Measurements from ENCODE around the gene MRPL43. TPM values are rescaled to one million over a fixed set of nuclear protein-coding genes. Genes with fewer than 3 reads are reported as not detected.

MRPL43 gene
- total and polyA plus RNA-seq, 9 donors, result 61.0 to 94.4 (median 68.0) TPM

DNA sequence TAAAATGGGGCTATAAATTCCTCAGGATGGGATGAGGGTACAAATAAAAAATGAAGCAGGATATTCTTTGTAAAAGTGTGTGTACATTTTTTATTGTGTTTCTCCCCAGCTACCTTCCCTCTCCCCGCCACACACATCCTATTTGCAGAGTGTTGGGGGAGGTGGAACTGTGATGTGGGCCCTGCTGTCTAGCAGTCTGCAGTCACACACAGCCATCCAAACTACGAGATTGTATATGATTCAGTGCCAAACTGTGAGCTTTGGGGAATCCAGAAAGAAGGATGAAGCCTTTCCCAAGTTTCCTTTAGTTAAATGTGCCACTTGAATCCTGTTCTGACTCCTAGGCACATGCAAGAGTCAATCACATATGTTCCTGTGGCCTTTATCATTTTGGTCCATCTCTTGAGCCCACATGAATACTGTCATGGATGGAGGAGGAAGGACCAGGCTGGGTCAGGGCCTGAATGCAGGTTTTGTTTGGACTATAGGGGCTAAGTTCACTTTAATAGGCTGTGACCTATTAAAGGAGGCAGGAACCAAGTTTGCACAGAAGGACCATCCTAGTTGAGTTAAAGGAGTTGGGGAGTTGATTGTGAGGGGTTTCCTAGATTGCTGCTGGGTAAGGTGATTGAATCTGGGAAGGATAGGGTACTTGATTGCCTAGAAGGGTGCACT lies 19.1 kb downstream of the MRPL43 start:
- H3K4me3 ChIP-seq (ENCODE audit: low read length), result no peak overlapping the region
- H3K9me3 ChIP-seq (replicated peaks; ENCODE audit: control insufficient read depth, low read depth, low read length), result no peaks in the 10 kb centered on the region
- no peak for DNase-seq
- no peak overlapping the region for H3K27ac ChIP-seq (ENCODE audit: low read length)
- WGBS (ENCODE audit: insufficient coverage), result no CpG with 5 or more reads among the region's 2 CpGs
- peaks cover 16% of the 10 kb centered on the region for H3K4me1 ChIP-seq (ENCODE audit: control insufficient read depth, insufficient read depth, low read length)
- peaks cover 4% of the 10 kb centered on the region for H3K27me3 ChIP-seq (ENCODE audit: control insufficient read depth, insufficient read depth, low read length)
- peaks cover 29% of the 10 kb centered on the region for H3K36me3 ChIP-seq (ENCODE audit: control insufficient read depth, insufficient read depth, low read length)

- no peak for DNase-seq
- peaks cover 4% of the 10 kb centered on the region for H3K27me3 ChIP-seq (ENCODE audit: control insufficient read depth, insufficient read depth, low read length)
- peaks cover 33% of the 10 kb centered on the region for H3K36me3 ChIP-seq (ENCODE audit: control insufficient read depth, insufficient read depth, low read length)
- H3K4me1 ChIP-seq (ENCODE audit: control insufficient read depth, insufficient read depth, low read length), result peaks cover 16% of the 10 kb centered on the region
- H3K9me3 ChIP-seq (replicated peaks; ENCODE audit: control insufficient read depth, low read depth, low read length), result no peaks in the 10 kb centered on the region
- no peak overlapping the region for H3K4me3 ChIP-seq (ENCODE audit: low read length)
- no peak overlapping the region for H3K27ac ChIP-seq (ENCODE audit: low read length)
- 89% methylated on average over 1 of the region's 2 CpGs for WGBS (ENCODE audit: insufficient coverage)
Observed at GRCh38 chr10:100967332-100967731, 20.0 kb downstream of the MRPL43 start.

GRCh38 chr10:100966887-100967286 lies 20.4 kb downstream of the MRPL43 start:
- H3K36me3 ChIP-seq (ENCODE audit: control insufficient read depth, insufficient read depth, low read length), result peaks cover 33% of the 10 kb centered on the region
- H3K27ac ChIP-seq (ENCODE audit: low read length), result no peak overlapping the region
- no peak for DNase-seq
- peaks cover 4% of the 10 kb centered on the region for H3K27me3 ChIP-seq (ENCODE audit: control insufficient read depth, insufficient read depth, low read length)
- no CpG with 5 or more reads among the region's 2 CpGs for WGBS (ENCODE audit: insufficient coverage)
- H3K4me1 ChIP-seq (ENCODE audit: control insufficient read depth, insufficient read depth, low read length), result peaks cover 16% of the 10 kb centered on the region
- no peaks in the 10 kb centered on the region for H3K9me3 ChIP-seq (replicated peaks; ENCODE audit: control insufficient read depth, low read depth, low read length)
- no peak overlapping the region for H3K4me3 ChIP-seq (ENCODE audit: low read length)

DNA sequence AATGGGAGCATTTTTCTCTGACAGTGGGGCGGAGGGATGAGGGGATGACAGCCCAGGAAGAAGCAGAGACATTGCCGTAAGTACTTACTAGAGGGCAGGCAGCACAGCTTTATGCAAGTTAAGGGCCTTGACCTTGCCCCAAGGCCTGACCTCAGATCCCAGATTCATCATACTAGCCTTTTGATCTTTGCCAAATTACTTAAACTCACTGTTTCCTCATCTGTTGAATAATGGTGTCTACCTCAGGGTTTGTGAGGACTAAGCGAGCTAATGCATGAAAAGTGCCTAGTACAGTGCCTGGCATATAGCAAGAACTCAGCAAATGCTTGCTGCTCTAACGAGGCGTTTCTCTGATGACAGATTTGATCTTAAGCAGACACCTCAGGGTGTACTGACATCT lies 21.5 kb downstream of the MRPL43 start:
- Histone ChIP-seq H3K27me3 (ENCODE audit: control insufficient read depth, insufficient read depth, low read length) (peaks cover 4% of the 10 kb centered on the region), H3K27ac (ENCODE audit: low read length) (no peak overlapping the region), H3K4me3 (ENCODE audit: low read length) (no peak overlapping the region), H3K4me1 (ENCODE audit: control insufficient read depth, insufficient read depth, low read length) (peaks cover 16% of the 10 kb centered on the region), H3K9me3 (replicated peaks; ENCODE audit: control insufficient read depth, low read depth, low read length) (no peaks in the 10 kb centered on the region), H3K36me3 (ENCODE audit: control insufficient read depth, insufficient read depth, low read length) (peaks cover 36% of the 10 kb centered on the region)
- 90% methylated on average over 2 of the region's 5 CpGs for WGBS (ENCODE audit: insufficient coverage)
- DNase-seq, result no peak

DNA sequence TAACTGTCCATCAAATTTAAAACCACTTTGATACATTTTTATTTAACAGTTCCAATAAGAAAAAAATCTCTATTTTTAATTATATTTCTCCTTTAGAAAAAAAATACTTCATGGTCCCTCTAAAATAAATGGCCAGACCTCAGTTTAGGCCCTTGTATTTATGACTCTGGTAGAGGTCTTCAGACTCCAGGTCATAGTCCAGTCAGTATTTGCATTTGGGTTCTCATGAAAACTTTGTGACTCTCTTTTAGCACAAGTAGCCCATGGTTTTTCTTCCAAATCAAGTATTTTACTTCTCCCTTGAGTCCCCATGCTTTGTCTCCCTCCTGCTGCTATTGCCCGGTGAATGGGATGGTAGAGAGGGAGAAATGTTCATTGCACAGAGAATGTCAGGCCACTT lies 23.5 kb downstream of the MRPL43 start:
- Histone ChIP-seq H3K27ac (ENCODE audit: low read length) (no peak overlapping the region), H3K4me1 (ENCODE audit: control insufficient read depth, insufficient read depth, low read length) (peaks cover 6% of the 10 kb centered on the region), H3K36me3 (ENCODE audit: control insufficient read depth, insufficient read depth, low read length) (peaks cover 36% of the 10 kb centered on the region), H3K9me3 (replicated peaks; ENCODE audit: control insufficient read depth, low read depth, low read length) (no peaks in the 10 kb centered on the region), H3K4me3 (ENCODE audit: low read length) (no peak overlapping the region), H3K27me3 (ENCODE audit: control insufficient read depth, insufficient read depth, low read length) (no peaks in the 10 kb centered on the region)
- WGBS (ENCODE audit: insufficient coverage), result no CpG with 5 or more reads among the region's 1 CpG
- no peak for DNase-seq

GRCh38 chr10:100962351-100963080 lies 24.8 kb downstream of the MRPL43 start:
- no peak overlapping the region for H3K4me3 ChIP-seq (ENCODE audit: low read length)
- H3K9me3 ChIP-seq (replicated peaks; ENCODE audit: control insufficient read depth, low read depth, low read length), result no peaks in the 10 kb centered on the region
- no CpG with 5 or more reads among the region's 4 CpGs for WGBS (ENCODE audit: insufficient coverage)
- H3K27ac ChIP-seq (ENCODE audit: low read length), result no peak overlapping the region
- DNase-seq, result no peak
- no peaks in the 10 kb centered on the region for H3K4me1 ChIP-seq (ENCODE audit: control insufficient read depth, insufficient read depth, low read length)
- H3K36me3 ChIP-seq (ENCODE audit: control insufficient read depth, insufficient read depth, low read length), result peaks cover 39% of the 10 kb centered on the region
- H3K27me3 ChIP-seq (ENCODE audit: control insufficient read depth, insufficient read depth, low read length), result no peaks in the 10 kb centered on the region

GRCh38 chr10:100960251-100960650 lies 27.0 kb downstream of the MRPL43 start:
- no peaks in the 10 kb centered on the region for H3K4me1 ChIP-seq (ENCODE audit: control insufficient read depth, insufficient read depth, low read length)
- H3K27ac ChIP-seq (ENCODE audit: low read length), result no peak overlapping the region
- no peaks in the 10 kb centered on the region for H3K9me3 ChIP-seq (replicated peaks; ENCODE audit: control insufficient read depth, low read depth, low read length)
- H3K4me3 ChIP-seq (ENCODE audit: low read length), result no peak overlapping the region
- DNase-seq, result no peak
- H3K36me3 ChIP-seq (ENCODE audit: control insufficient read depth, insufficient read depth, low read length), result peaks cover 29% of the 10 kb centered on the region
- no peaks in the 10 kb centered on the region for H3K27me3 ChIP-seq (ENCODE audit: control insufficient read depth, insufficient read depth, low read length)

DNA sequence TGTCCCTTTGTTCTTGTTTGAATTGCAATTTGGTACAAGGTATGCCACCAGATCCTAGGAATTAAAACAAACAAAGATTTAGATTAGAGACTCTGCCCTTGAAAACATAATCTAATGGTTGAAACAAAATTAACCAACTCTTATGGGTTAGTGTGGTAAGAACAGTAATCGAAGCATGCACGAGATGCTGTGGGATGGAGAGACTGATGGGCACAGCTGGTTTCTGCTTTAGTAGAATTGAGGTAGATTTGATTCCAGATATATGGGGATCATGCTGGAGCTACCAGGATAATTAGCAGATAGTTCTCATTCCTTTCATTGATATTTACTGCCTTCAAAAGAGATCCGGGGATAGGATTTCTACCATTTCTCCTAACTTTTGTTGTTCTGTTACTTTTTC lies 38.4 kb downstream of the MRPL43 start:
- DNase-seq, result no peak
- Histone ChIP-seq H3K4me1 (ENCODE audit: control insufficient read depth, insufficient read depth, low read length) (no peaks in the 10 kb centered on the region), H3K4me3 (ENCODE audit: low read length) (no peak overlapping the region), H3K27me3 (ENCODE audit: control insufficient read depth, insufficient read depth, low read length) (no peaks in the 10 kb centered on the region), H3K27ac (ENCODE audit: low read length) (no peak overlapping the region), H3K9me3 (replicated peaks; ENCODE audit: control insufficient read depth, low read depth, low read length) (no peaks in the 10 kb centered on the region), H3K36me3 (ENCODE audit: control insufficient read depth, insufficient read depth, low read length) (peaks cover 39% of the 10 kb centered on the region)
- WGBS (ENCODE audit: insufficient coverage), result 90% methylated on average over 2 of the region's 3 CpGs

GRCh38 chr10:100945754-100946153 lies 41.5 kb downstream of the MRPL43 start:
- Histone ChIP-seq H3K36me3 (ENCODE audit: control insufficient read depth, insufficient read depth, low read length) (peaks cover 43% of the 10 kb centered on the region), H3K27ac (ENCODE audit: low read length) (no peak overlapping the region)
- DNase-seq, result no peak

DNA sequence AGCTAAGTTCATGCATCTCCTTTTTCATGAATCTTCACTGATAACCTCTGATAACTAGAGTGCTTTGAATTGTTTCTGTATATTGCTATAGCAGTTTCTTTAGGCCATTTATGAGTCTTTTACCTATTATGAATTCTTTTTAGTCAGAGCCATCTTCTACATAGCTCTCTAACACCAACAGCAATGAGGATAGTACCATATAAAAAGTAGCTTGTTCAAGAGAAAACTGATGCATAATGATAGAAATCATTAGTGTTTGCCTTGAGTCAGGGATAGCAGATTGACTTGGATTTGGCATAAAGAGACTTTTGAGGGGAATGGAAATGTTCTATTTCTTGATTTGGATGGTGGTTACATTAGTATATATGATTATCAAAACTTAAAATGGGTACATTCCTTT lies 43.8 kb downstream of the MRPL43 start:
- no peak for DNase-seq
- no peak overlapping the region for H3K4me3 ChIP-seq (ENCODE audit: low read length)
- H3K9me3 ChIP-seq (replicated peaks; ENCODE audit: control insufficient read depth, low read depth, low read length), result no peaks in the 10 kb centered on the region
- peaks cover 49% of the 10 kb centered on the region for H3K36me3 ChIP-seq (ENCODE audit: control insufficient read depth, insufficient read depth, low read length)
- no peak overlapping the region for H3K27ac ChIP-seq (ENCODE audit: low read length)
- no peaks in the 10 kb centered on the region for H3K27me3 ChIP-seq (ENCODE audit: control insufficient read depth, insufficient read depth, low read length)
- H3K4me1 ChIP-seq (ENCODE audit: control insufficient read depth, insufficient read depth, low read length), result no peaks in the 10 kb centered on the region

More at GRCh38 chr10:100945754-100946153, 41.5 kb downstream of the MRPL43 start:
- no peak overlapping the region for H3K4me3 ChIP-seq (ENCODE audit: low read length)
- no peaks in the 10 kb centered on the region for H3K9me3 ChIP-seq (replicated peaks; ENCODE audit: control insufficient read depth, low read depth, low read length)
- no peaks in the 10 kb centered on the region for H3K27me3 ChIP-seq (ENCODE audit: control insufficient read depth, insufficient read depth, low read length)
- H3K4me1 ChIP-seq (ENCODE audit: control insufficient read depth, insufficient read depth, low read length), result no peaks in the 10 kb centered on the region
